ENCODE data around the gene LGALS8. TPM values are rescaled to one million over a fixed set of nuclear protein-coding genes. Genes with fewer than 3 reads are reported as not detected.

The LGALS8 gene
- total RNA-seq, 4 donors from 2014 or later, result 62.0 to 93.3 (median 76.8) TPM

- 77 to 84% methylated on average over 4 of the region's 4 CpGs for WGBS, 2 donors
- H3K27ac ChIP-seq, result no peak overlapping the region
- H3K27me3 ChIP-seq, result no peaks in the 10 kb centered on the region
- no peak for DNase-seq (ENCODE audit: low spot score in 2 of 2)
- TF ChIP-seq POLR2A (IDR thresholded peaks at IDR 0.05) (no peak), CTCF (IDR thresholded peaks at IDR 0.05) (no peak), EP300 (IDR thresholded peaks at IDR 0.05) (no peak)
- peaks cover 0 to 6% (median 2%) of the 10 kb centered on the region in 4 donors for H3K4me1 ChIP-seq
- H3K4me3 ChIP-seq, result no peak overlapping the region
- H3K36me3 ChIP-seq, result peaks cover 0 to 47% (median 0%) of the 10 kb centered on the region in 3 donors
- H3K9me3 ChIP-seq, result no peaks in the 10 kb centered on the region
Observed at GRCh38 chr1:236532850-236533249, 9.1 kb downstream of the LGALS8 start.

- Histone ChIP-seq H3K4me3 (no peak overlapping the region), H3K27me3 (no peaks in the 10 kb centered on the region), H3K4me1 (peaks cover 0 to 6% (median 2%) of the 10 kb centered on the region in 4 donors), H3K36me3 (peaks cover 0 to 51% (median 0%) of the 10 kb centered on the region in 3 donors), H3K27ac (no peak overlapping the region), H3K9me3 (no peaks in the 10 kb centered on the region)
- 54 to 61% methylated on average over 4 of the region's 4 CpGs for WGBS, 2 donors
- DNase-seq (ENCODE audit: low spot score in 2 of 2), result no peak
- TF ChIP-seq CTCF (IDR thresholded peaks at IDR 0.05) (no peak), POLR2A (IDR thresholded peaks at IDR 0.05) (no peak), EP300 (IDR thresholded peaks at IDR 0.05) (no peak)
Observed at GRCh38 chr1:236534151-236534651, 10.4 kb downstream of the LGALS8 start.

- peaks cover 3 to 60% (median 4%) of the 10 kb centered on the region in 3 donors for H3K36me3 ChIP-seq
- no peak for DNase-seq (ENCODE audit: low spot score in 2 of 2)
- 93 to 96% methylated on average over 1 of the region's 1 CpG for WGBS, 2 donors
Observed at GRCh38 chr1:236535190-236535589, 11.4 kb downstream of the LGALS8 start.

GRCh38 chr1:236535662-236536161 is 11.9 kb downstream of the LGALS8 start:
- peaks cover 0 to 6% (median 0%) of the 10 kb centered on the region in 4 donors for H3K4me1 ChIP-seq
- no peak overlapping the region for H3K4me3 ChIP-seq
- DNase-seq (ENCODE audit: low spot score in 2 of 2), result no peak
- TF ChIP-seq CTCF (IDR thresholded peaks at IDR 0.05) (no peak), POLR2A (IDR thresholded peaks at IDR 0.05) (no peak), EP300 (IDR thresholded peaks at IDR 0.05) (no peak)
- H3K27me3 ChIP-seq, result no peaks in the 10 kb centered on the region
- no peaks in the 10 kb centered on the region for H3K9me3 ChIP-seq
- H3K27ac ChIP-seq, result no peak overlapping the region
- 85% methylated on average over 6 of the region's 6 CpGs for WGBS, 2 donors
- peaks cover 3 to 65% (median 4%) of the 10 kb centered on the region in 3 donors for H3K36me3 ChIP-seq

More at GRCh38 chr1:236535190-236535589, 11.4 kb downstream of the LGALS8 start:
- TF ChIP-seq CTCF (IDR thresholded peaks at IDR 0.05) (no peak), POLR2A (IDR thresholded peaks at IDR 0.05) (no peak), EP300 (IDR thresholded peaks at IDR 0.05) (no peak)
- peaks cover 0 to 6% (median 2%) of the 10 kb centered on the region in 4 donors for H3K4me1 ChIP-seq
- no peaks in the 10 kb centered on the region for H3K9me3 ChIP-seq
- no peak overlapping the region for H3K4me3 ChIP-seq
- no peaks in the 10 kb centered on the region for H3K27me3 ChIP-seq
- no peak overlapping the region for H3K27ac ChIP-seq

GRCh38 chr1:236536540-236536939 is 12.8 kb downstream of the LGALS8 start:
- H3K36me3 ChIP-seq, result peaks cover 3 to 73% (median 4%) of the 10 kb centered on the region in 3 donors
- 82 to 88% methylated on average over 5 of the region's 5 CpGs for WGBS, 2 donors
- no peak overlapping the region for H3K4me3 ChIP-seq
- peaks cover 0 to 6% (median 0%) of the 10 kb centered on the region in 4 donors for H3K4me1 ChIP-seq
- no peak overlapping the region for H3K27ac ChIP-seq
- no peaks in the 10 kb centered on the region for H3K9me3 ChIP-seq
- TF ChIP-seq POLR2A (IDR thresholded peaks at IDR 0.05) (no peak), EP300 (IDR thresholded peaks at IDR 0.05) (no peak), CTCF (IDR thresholded peaks at IDR 0.05) (no peak)
- no peaks in the 10 kb centered on the region for H3K27me3 ChIP-seq
- no peak for DNase-seq (ENCODE audit: low spot score in 2 of 2)
